Measurements from ENCODE around the gene TCEAL8. TPM values are rescaled to one million over a fixed set of nuclear protein-coding genes. Genes with fewer than 3 reads are reported as not detected.

Gene TCEAL8
- total and polyA plus RNA-seq, 2 of the 8 experiments (the other 6 are each of a cell fraction or from before 2014, with no cell fraction given) = 47.2 to 82.2 TPM

DNA sequence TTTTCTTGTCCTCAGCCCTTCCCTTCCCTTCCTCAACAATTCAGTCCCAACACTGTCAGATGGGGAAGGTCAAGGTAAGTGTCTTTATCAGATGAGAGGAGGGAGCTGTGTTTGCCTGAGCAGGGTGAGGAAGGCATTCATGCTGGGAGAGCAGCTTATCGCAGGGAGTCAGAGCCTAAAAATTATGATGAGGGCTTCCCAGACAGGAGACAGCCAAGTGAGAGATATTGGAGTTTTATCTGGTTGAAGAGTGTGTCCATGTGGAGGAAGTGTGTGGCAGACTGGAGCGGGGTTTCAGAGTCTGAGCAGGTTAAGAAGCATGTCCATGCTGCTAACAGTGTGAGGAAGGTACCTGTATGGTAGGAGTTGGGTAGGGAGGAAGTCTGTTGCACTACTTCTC lies 21.7 kb downstream of the TCEAL8 start:
- Histone ChIP-seq H3K4ac (replicated peaks; ENCODE audit: insufficient read length, low read depth, low read length) (no peak overlapping the region), H3K79me1 (ENCODE audit: low read depth, low read length) (no peaks in the 10 kb centered on the region), H3K27ac (ENCODE audit: low read depth, low read length) (no peak overlapping the region), H3K4me2 (ENCODE audit: insufficient read depth in 1 of 2, low read depth in 2 of 2, low read length in 2 of 2) (no peak overlapping the region), H3K18ac (ENCODE audit: extremely low read depth, low read length) (no peak overlapping the region), H4K8ac (ENCODE audit: extremely low read depth, insufficient read depth, low read length) (no peak overlapping the region), H4K91ac (replicated peaks; ENCODE audit: insufficient read length, low read length) (peak overlapping the region; percentile 65), H3K4me3 (ENCODE audit: extremely low read depth in 1 of 4, insufficient read depth in 2 of 4, low read depth in 3 of 4, low read length in 4 of 4) (no peak overlapping the region), H3K27me3 (replicated peaks in 1 of 4; ENCODE audit: control insufficient read depth in 3 of 4, extremely low read depth in 1 of 4, insufficient read depth in 3 of 4, low read length in 3 of 4) (no peaks in the 10 kb centered on the region), H2BK15ac (ENCODE audit: low read length) (no peak overlapping the region), H2BK12ac (ENCODE audit: low read depth, low read length) (no peak overlapping the region), H4K5ac (ENCODE audit: insufficient read length, low read depth, low read length) (no peak overlapping the region), H2AK5ac (ENCODE audit: low read depth, low read length) (no peak overlapping the region), H3K23ac (ENCODE audit: insufficient read length) (no peak overlapping the region), H3K4me1 (replicated peaks in 1 of 4; ENCODE audit: control insufficient read depth in 3 of 4, insufficient read depth in 4 of 4, low read length in 3 of 4) (no peaks in the 10 kb centered on the region), H4K20me1 (replicated peaks in 1 of 2; ENCODE audit: control insufficient read depth in 1 of 2, insufficient read depth in 2 of 2, low read length in 2 of 2) (no peaks in the 10 kb centered on the region), H2BK5ac (ENCODE audit: low read depth, low read length) (no peak overlapping the region), H3K56ac (replicated peaks; ENCODE audit: insufficient read length, low read depth, low read length) (no peak overlapping the region), H2BK120ac (replicated peaks; ENCODE audit: low read depth, low read length) (no peak overlapping the region), H2AFZ (ENCODE audit: low read length) (0 out of 2 replicates have a peak overlapping the region, but pooled peaks have one; percentile 32), H3K23me2 (ENCODE audit: low read depth, low read length) (no peaks in the 10 kb centered on the region), H3K79me2 (ENCODE audit: control insufficient read depth in 1 of 2, insufficient read depth in 2 of 2, low read length in 2 of 2) (no peaks in the 10 kb centered on the region), H2BK20ac (ENCODE audit: low read length) (no peak overlapping the region), H3K9ac (replicated peaks in 1 of 4; ENCODE audit: extremely low read depth in 1 of 4, low read depth in 3 of 4, low read length in 3 of 4) (no peak overlapping the region), H3K36me3 (ENCODE audit: control insufficient read depth in 2 of 4, insufficient read depth in 4 of 4, low read length in 3 of 4) (no peaks in the 10 kb centered on the region), H3K14ac (ENCODE audit: insufficient read length) (no peak overlapping the region), H3K9me3 (ENCODE audit: insufficient read depth in 2 of 2, low read depth in 1 of 2, low read length in 1 of 2) (no peaks in the 10 kb centered on the region)
- FAIRE-seq (peak; percentile 42), DNase-seq (ENCODE audit: low read depth in 1 of 2, low spot score in 2 of 2) (no peak)
- WGBS, 2 experiments (ENCODE audit: extremely low coverage in 1 of 2, insufficient coverage in 1 of 2, insufficient read length in 1 of 2, insufficient replicate concordance in 2 of 2, low coverage in 1 of 2, low lambda C conversion rate in 2 of 2, missing lambda C conversion rate in 1 of 2) = 94% methylated on average over 2 of the region's 2 CpGs; no CpG with 5 or more reads in 1 of the 2 experiments
- POLR2A ChIA-PET (ENCODE audit: partially characterized antibody) = interaction anchor here (0.6 to 1.3 kb wide), 3 partner anchors 15 to 286 kb away, joined by 3 to 4 read pairs (median 3); partner anchors contain the start of genes RAB40A and TCEAL8
- CTCF ChIA-PET (ENCODE audit: partially characterized antibody) = interaction anchor here (1.0 kb wide), 1 partner anchor 17 kb away, joined by 3 read pairs; no protein-coding TSS in a partner anchor
- no peak for TF ChIP-seq SP2 (IDR thresholded peaks at IDR 0.05; ENCODE audit: low read length)
- TF ChIP-seq TAF7 (optimal IDR thresholded peaks at IDR 0.05; ENCODE audit: borderline replicate concordance, low read depth, low read length) = no peak
- no peak for TF ChIP-seq KDM4A (IDR thresholded peaks at IDR 0.05; ENCODE audit: low read depth, low read length, severe bottlenecking)
- TF ChIP-seq ATF2 (IDR thresholded peaks at IDR 0.05; ENCODE audit: low read length) = no peak
- no peak for TF ChIP-seq SRF (IDR thresholded peaks at IDR 0.05; ENCODE audit: low read depth, low read length)
- TF ChIP-seq HDAC2 (IDR thresholded peaks at IDR 0.05; ENCODE audit: borderline replicate concordance in 1 of 2, low read depth in 2 of 2, low read length in 2 of 2) = no peak
- no peak for TF ChIP-seq RBBP5 (IDR thresholded peaks at IDR 0.05; ENCODE audit: borderline replicate concordance, low read depth, low read length)
- no peak for TF ChIP-seq CTCF (IDR thresholded peaks at IDR 0.05; ENCODE audit: control extremely low read depth in 1 of 3, insufficient read depth in 1 of 3, low read depth in 1 of 3, low read length in 3 of 3)
- no peak for TF ChIP-seq SUZ12 (IDR thresholded peaks at IDR 0.05; ENCODE audit: low read length)

Measured in H1 (cell line).